Measurements from ENCODE around the gene ANKRD53. TPM values are rescaled to one million over a fixed set of nuclear protein-coding genes. Genes with fewer than 3 reads are reported as not detected.

Gene ANKRD53
- total and polyA plus RNA-seq, 9 of the 15 experiments (the other 6 are each of a cell fraction or from before 2014, with no cell fraction given), result 0.18 TPM; not detected in 8

DNA sequence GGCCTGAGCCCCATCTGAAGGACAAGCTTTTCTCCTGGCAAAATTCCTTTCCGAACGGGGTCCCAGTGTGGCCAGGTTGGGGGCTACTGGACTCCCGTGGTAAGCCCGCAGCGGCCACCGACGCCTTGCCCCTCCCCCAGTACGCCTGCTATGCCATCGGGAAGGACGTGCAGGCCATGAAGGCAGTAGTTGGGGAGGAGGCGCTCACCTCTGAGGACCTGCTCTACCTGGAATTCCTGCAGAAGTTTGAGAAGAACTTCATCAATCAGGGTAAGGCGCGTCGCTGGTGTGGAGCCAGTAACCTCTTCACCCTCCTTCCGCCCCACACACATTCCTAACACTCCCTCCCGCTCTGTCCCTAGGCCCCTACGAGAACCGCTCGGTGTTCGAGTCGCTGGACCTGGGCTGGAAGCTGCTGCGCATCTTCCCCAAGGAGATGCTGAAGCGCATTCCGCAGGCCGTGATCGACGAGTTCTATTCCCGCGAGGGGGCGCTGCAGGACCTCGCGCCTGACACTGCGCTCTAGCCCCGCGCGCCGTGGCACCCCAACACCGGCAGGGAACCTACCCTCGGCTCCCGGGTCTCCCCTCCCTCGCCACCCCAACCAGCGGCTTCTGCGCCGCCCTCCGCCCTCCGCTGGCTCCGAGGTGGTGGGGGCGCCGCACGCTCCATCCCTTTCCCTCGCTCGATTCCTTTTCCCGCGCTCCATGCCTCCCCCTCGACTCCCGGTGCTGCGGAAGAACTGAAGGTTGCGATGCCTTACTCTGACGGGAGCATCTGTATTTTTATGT, 13.6 kb upstream of the ANKRD53 start (continued):
- TF ChIP-seq, protein P1, sequence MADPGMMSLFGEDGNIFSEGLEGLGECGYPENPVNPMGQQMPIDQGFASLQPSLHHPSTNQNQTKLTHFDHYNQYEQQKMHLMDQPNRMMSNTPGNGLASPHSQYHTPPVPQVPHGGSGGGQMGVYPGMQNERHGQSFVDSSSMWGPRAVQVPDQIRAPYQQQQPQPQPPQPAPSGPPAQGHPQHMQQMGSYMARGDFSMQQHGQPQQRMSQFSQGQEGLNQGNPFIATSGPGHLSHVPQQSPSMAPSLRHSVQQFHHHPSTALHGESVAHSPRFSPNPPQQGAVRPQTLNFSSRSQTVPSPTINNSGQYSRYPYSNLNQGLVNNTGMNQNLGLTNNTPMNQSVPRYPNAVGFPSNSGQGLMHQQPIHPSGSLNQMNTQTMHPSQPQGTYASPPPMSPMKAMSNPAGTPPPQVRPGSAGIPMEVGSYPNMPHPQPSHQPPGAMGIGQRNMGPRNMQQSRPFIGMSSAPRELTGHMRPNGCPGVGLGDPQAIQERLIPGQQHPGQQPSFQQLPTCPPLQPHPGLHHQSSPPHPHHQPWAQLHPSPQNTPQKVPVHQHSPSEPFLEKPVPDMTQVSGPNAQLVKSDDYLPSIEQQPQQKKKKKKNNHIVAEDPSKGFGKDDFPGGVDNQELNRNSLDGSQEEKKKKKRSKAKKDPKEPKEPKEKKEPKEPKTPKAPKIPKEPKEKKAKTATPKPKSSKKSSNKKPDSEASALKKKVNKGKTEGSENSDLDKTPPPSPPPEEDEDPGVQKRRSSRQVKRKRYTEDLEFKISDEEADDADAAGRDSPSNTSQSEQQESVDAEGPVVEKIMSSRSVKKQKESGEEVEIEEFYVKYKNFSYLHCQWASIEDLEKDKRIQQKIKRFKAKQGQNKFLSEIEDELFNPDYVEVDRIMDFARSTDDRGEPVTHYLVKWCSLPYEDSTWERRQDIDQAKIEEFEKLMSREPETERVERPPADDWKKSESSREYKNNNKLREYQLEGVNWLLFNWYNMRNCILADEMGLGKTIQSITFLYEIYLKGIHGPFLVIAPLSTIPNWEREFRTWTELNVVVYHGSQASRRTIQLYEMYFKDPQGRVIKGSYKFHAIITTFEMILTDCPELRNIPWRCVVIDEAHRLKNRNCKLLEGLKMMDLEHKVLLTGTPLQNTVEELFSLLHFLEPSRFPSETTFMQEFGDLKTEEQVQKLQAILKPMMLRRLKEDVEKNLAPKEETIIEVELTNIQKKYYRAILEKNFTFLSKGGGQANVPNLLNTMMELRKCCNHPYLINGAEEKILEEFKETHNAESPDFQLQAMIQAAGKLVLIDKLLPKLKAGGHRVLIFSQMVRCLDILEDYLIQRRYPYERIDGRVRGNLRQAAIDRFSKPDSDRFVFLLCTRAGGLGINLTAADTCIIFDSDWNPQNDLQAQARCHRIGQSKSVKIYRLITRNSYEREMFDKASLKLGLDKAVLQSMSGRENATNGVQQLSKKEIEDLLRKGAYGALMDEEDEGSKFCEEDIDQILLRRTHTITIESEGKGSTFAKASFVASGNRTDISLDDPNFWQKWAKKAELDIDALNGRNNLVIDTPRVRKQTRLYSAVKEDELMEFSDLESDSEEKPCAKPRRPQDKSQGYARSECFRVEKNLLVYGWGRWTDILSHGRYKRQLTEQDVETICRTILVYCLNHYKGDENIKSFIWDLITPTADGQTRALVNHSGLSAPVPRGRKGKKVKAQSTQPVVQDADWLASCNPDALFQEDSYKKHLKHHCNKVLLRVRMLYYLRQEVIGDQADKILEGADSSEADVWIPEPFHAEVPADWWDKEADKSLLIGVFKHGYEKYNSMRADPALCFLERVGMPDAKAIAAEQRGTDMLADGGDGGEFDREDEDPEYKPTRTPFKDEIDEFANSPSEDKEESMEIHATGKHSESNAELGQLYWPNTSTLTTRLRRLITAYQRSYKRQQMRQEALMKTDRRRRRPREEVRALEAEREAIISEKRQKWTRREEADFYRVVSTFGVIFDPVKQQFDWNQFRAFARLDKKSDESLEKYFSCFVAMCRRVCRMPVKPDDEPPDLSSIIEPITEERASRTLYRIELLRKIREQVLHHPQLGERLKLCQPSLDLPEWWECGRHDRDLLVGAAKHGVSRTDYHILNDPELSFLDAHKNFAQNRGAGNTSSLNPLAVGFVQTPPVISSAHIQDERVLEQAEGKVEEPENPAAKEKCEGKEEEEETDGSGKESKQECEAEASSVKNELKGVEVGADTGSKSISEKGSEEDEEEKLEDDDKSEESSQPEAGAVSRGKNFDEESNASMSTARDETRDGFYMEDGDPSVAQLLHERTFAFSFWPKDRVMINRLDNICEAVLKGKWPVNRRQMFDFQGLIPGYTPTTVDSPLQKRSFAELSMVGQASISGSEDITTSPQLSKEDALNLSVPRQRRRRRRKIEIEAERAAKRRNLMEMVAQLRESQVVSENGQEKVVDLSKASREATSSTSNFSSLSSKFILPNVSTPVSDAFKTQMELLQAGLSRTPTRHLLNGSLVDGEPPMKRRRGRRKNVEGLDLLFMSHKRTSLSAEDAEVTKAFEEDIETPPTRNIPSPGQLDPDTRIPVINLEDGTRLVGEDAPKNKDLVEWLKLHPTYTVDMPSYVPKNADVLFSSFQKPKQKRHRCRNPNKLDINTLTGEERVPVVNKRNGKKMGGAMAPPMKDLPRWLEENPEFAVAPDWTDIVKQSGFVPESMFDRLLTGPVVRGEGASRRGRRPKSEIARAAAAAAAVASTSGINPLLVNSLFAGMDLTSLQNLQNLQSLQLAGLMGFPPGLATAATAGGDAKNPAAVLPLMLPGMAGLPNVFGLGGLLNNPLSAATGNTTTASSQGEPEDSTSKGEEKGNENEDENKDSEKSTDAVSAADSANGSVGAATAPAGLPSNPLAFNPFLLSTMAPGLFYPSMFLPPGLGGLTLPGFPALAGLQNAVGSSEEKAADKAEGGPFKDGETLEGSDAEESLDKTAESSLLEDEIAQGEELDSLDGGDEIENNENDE (IDR thresholded peaks at IDR 0.05; ENCODE audit: low read depth, low read length), result no peak
- TF ChIP-seq CBX5 (IDR thresholded peaks at IDR 0.05; ENCODE audit: borderline replicate concordance, low read depth), result no peak
- no peak for TF ChIP-seq KLF6 (CRISPR knock-in tag; IDR thresholded peaks at IDR 0.05; ENCODE audit: borderline replicate concordance)
- no peak for TF ChIP-seq ZNF12 (CRISPR knock-in tag; IDR thresholded peaks at IDR 0.05)
- TF ChIP-seq, protein P2, sequence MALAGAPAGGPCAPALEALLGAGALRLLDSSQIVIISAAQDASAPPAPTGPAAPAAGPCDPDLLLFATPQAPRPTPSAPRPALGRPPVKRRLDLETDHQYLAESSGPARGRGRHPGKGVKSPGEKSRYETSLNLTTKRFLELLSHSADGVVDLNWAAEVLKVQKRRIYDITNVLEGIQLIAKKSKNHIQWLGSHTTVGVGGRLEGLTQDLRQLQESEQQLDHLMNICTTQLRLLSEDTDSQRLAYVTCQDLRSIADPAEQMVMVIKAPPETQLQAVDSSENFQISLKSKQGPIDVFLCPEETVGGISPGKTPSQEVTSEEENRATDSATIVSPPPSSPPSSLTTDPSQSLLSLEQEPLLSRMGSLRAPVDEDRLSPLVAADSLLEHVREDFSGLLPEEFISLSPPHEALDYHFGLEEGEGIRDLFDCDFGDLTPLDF (CRISPR knock-in tag; IDR thresholded peaks at IDR 0.05), result no peak
- no peak for TF ChIP-seq FOXJ2 (tag; IDR thresholded peaks at IDR 0.05)
- TF ChIP-seq ZFP30 (CRISPR knock-in tag; IDR thresholded peaks at IDR 0.05; ENCODE audit: borderline replicate concordance), result no peak
- peak; percentile 47 for TF ChIP-seq PCBP1 (IDR thresholded peaks at IDR 0.05; ENCODE audit: low read depth, low read length, poor library complexity, severe bottlenecking)
- TF ChIP-seq CXXC5 (CRISPR knock-in tag; IDR thresholded peaks at IDR 0.05), result peak; percentile 65
- TF ChIP-seq TEAD2 (tag; IDR thresholded peaks at IDR 0.05), result peak; percentile 46; the same call in 1 of the 2 replicates
- TF ChIP-seq, protein P3, sequence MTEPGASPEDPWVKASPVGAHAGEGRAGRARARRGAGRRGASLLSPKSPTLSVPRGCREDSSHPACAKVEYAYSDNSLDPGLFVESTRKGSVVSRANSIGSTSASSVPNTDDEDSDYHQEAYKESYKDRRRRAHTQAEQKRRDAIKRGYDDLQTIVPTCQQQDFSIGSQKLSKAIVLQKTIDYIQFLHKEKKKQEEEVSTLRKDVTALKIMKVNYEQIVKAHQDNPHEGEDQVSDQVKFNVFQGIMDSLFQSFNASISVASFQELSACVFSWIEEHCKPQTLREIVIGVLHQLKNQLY (CRISPR knock-in tag; conservative IDR thresholded peaks at IDR 0.05), result no peak
- TF ChIP-seq BCOR (IDR thresholded peaks at IDR 0.05), result peak; percentile 39; the same call in 1 of the 2 replicates
- TF ChIP-seq ZNF444 (CRISPR knock-in tag; IDR thresholded peaks at IDR 0.05), result no peak
- peak; percentile 74 for TF ChIP-seq SMC3 (conservative IDR thresholded peaks at IDR 0.05; ENCODE audit: insufficient read depth, low read depth, low read length)

Data from K562 (cell line).